ENCODE measurements around the gene AQP6.
A peak's percentile ranks its signal among the peaks of the same experiment; 100 is the strongest.

The AQP6 gene

GRCh38 chr12:49972641-49973360, at the start of gene AQP6:
Gene AQP6, plus strand, starts transcription at chr12:49972947. Its CDS starts 227 bp downstream, at chr12:49973174.
- no peak for DNase-seq

GRCh38 chr12:49923035-49923644, 49.6 kb upstream of the AQP6 start:
- DNase-seq, result no peak

DNA sequence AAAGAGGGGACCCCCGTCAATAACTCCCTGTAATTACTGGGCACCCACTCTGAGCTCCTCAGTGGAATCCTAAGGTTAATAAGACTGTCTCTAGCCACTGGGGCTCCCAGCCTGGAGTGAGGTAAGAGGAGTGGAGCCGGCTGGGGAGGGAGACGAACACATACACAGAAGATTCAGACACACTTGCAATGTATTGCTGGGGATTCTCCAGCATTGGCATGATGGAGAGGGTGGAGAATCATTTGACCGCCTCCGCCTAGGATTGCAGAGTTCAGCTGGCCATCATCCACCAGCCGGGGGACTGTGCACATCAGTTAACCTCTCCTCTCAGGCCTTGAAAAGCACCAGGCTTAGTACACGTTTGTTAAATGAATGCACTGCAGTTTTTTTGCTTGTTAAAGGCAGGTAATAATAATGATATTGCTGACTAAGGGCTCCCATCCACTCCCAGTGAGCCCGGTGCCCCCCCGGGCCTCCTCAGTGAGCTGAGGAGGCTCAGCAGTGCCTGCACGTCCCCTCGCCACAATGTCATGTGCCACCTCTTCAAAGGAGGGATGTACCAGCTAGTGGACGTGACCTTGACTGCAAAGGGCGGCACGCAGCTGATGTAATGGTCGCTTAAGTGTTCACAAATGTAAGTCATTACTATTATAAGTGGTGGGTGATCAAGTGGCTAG, 48.7 kb upstream of the AQP6 start:
- no peak for DNase-seq

DNA sequence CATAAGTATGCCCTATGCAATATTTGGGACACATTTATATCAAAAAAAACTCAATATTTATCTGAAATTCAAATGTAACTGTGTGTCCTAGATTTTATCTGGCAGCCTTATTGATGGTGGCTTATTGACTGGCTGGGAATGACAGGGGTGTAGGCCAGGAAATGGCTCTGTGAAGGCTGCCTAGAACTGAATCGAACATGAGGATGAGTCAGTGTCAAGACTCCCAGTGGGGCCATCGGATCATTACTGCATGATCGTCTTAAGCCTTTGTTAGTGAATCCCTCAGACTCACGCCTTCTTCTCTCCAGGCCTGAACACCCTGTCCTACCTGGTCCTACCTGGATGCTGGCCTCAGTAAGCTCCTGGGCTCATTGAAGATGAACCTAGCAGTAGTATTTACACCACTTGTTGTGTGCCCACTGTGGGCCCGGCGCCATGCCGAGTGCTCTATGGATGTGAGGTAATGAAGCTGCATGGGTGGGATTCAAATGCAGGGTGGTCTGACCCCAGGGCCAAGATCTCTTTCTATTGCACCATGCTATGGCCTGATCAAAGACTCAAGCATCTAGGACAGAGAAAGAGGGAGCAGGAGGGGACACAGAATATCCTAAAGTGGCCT, 48.0 kb upstream of the AQP6 start:
- DNase-seq, result no peak

DNA sequence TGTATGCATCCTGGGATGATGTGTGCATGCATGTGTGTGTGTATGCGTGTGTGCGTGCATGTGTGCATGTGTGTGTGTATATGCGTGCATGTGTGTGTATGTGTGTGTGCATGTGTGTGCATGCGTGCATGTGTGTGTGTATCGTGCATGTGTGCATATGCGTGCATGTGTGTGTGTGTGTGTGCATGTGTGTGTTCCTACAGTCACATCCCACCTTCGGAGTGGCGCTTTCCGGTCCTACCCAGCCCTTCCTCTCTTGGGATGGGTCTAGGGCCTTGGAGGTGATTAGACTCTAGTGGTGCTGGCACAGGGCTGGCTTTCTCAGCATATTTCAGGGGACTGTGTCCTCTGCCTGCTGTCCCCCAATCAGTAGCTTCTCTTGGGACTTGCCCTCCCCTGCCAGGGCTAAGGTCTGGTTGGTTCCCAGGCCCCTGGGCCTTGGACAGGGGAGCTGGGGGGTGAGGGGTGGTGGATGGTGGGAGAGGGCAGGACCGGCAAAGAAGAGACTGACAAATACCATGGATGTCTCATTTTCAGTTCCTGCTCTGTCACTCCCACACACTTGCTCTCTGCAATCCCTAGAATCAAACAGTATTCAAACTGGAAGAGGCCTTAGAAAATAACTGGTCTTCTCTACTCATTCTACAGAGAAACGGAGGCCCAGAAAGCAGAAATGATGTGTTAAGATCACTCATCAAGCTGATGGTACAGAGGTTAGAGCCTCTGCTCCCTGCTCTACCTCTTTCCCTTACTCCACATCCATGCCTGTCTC, 47.1 kb upstream of the AQP6 start:
- DNase-seq, result no peak

DNA sequence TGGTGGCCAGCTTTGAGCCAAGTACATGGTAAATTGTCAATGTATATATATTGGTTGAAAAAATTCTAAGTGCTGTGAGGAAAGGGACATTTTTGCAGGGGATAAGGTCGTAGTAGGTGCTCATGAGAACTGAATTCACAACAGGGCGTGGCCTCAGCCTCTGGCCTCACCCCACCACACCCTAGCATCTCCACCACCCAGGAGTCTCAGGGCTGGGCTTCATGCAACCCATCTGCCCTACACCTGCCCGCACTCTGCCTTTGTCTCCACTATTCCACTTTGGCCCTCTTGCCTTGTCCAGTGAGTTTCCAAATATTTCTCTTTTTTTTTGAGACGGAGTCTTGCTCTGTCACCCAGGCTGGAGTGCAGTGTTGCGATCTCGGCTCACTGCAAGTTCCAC, 44.3 kb upstream of the AQP6 start:
- DNase-seq, result no peak

GRCh38 chr12:49929581-49929980, 43.2 kb upstream of the AQP6 start:
- no peak for DNase-seq

DNA sequence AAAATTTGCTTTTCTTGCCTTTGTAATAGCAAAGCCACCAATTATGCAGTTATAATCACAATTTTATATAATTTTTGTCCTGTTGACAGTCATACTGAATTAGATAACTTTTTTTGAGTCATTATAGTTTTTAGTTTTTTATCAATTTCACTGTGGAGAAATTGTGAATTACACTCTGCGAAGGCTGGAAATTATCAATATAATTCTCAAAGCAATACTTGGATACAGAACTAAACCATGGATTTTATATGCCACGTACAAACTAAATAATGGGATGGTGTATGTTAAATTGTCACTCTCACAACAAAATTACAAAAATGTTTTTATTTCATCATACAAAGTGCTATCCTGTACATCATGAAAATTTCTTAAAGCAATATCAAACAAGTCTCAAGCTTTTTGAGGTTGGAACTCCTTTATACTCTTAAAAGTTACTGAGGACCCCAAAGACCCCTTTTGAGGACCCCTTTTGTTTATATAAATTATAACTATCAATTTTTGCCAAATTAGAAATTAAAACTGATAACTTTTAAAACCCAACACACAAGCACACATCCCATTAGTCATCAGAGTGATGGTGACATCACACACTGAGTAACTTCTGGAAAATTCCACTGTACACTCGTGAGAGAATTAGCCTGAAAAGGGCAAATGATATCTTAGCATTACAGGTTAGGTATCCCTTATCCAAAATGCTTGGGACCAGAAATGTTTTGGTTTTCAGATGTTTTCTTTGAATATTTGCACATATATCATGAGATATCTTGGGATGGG, 42.0 kb upstream of the AQP6 start:
- DNase-seq, result no peak

DNA sequence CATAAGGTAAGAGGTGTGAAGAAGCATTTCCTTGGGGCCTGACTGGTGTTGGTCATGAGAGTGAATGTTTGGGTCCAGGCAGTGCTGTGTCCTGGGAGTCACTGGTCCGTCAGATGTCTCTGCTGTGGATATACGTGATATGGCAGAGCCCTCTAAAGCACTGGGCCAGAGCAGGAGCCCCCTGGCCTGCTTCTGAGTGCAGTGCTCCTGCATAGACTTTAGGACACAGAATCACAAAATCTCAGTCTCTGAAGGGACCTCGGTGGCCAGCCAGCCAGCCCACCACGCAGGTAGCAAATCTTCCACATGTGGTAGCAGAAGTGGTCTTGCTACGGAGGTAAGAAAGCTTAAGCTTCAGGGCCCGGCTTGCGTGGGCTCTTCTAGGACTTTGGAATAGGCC, 40.7 kb upstream of the AQP6 start:
- no peak for DNase-seq

DNA sequence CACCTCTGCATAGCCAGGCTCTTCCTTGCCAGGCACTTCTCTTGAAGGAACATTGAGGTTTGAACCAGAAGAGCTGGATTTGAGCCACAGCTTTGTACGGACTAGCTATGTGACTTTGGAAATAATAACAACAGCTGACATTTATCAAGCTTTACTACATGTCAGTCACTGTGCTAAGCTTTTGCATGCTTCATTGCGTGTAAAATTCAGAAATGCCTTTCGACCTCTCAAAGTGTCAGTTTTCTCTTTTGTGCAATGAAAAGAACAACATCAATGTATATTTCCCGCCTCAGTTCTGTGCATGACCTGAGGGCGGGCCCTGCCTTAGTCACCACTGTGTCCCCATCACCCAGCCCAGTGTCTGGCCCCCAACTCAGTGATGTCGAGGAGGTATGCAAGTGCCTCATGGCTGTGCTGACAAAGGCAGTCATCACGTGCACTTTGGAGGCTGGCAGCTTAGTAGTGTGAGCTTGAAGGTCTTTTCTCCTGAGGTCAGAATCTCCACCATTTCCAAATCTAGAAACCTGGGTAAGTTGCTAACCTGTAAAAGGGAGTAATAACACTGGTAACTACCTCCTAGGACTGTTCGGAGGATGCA, 40.1 kb upstream of the AQP6 start:
- DNase-seq, result no peak

- no peak for DNase-seq
These were observed 39.0 kb upstream of the AQP6 start for GRCh38 chr12:49933796-49934195.

GRCh38 chr12:49934505-49934904, 38.2 kb upstream of the AQP6 start:
- DNase-seq, result no peak

DNA sequence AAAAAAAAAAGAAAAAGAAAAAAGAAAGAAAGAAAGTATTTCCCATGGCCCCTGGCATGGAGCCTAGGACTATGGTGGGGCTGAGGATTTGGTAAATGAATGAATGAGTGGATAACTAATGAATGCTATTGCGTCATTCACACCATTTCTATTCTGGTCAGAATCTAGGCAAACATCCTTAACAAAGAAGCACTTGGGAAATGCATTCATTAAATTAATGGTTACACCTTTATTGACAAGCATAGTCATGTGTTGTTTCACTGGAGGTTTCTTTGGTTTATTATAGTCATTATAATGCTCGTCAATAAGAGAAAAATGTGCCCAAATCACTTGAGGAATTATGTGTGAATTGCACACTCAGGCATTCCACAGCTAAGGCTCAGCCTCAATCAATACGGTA, 35.8 kb upstream of the AQP6 start:
- no peak for DNase-seq

DNA sequence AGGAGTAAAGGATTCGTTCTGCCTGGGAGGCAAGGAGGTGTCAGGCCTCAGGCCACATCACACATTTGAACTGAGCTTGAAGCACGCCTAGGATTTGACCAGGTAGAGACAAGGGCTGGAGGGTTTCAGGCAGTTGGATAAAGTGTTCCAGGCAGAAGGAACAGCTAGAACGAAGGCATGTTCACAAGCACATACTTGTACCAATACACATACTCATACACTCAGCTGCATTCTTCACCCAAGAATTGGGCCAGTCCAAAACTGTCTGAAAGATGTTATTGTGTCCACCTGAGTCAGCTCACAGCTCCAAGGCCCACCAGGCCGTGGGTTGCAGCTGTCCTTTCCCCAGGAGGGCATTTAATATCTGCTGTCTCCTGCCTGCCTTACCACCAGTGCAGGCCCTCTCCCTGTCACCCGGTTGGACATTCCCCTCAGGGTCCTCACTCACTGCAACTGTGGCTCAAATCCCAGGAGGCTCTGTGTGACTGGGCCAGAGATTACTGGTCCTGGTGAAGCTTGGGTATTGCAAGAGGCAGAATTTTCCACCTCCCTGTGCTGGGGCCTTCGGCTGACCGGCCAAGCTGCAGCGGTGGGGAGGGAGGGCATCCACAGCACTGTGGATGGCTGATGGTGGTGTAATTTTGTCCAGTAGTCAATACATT, 35.0 kb upstream of the AQP6 start:
- DNase-seq, result no peak

DNA sequence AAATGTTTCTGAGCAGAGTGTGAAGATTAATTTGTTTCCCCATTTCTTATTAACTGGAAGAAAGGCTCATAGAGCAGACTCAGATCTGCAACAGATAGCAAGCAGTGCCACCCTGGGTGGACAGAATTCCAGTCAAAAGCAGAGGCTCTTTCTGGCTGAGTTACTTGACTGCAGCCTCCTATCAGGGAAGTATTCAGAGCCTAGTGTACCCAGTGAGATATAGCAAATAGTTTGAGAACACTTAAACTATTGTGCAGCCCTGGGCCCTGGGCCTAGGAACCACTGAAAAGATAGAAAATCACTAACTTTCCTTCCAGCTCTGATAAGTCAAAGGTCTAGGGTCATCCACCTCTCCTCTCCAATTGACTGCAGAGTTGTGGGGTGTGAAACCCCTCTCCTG, 33.4 kb upstream of the AQP6 start:
- no peak for DNase-seq

- DNase-seq, result no peak
These were observed 33.0 kb upstream of the AQP6 start for GRCh38 chr12:49939707-49940106.

GRCh38 chr12:49941556-49942511, 30.9 kb upstream of the AQP6 start:
- DNase-seq, result no peak

- DNase-seq, result no peak
These were observed 30.2 kb upstream of the AQP6 start for GRCh38 chr12:49942512-49942893.

GRCh38 chr12:49942921-49943624, 29.7 kb upstream of the AQP6 start:
- DNase-seq, result peak; percentile 34

DNA sequence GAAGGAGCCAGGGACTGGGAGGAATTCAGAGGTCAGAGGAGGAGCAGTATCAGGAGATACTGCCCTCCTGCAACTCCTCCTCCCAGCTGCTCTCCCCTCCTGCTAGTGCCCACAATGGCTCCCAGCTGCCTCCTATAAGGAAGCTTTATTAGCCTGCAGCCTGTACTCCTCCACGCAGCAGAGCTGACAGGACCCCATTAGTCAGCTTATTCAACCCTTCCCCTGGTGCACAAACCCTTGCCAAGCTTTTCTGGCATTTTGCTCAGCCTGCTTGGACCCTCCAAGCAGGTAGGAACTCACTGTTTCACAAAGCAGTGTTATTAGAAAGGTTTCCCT, 29.2 kb upstream of the AQP6 start:
- DNase-seq, result no peak
